GM23338 (cell line): ENCODE data around the gene TRPC4AP.

ENCODE experiments used
- CREB1 ChIP-seq: fragments of 250-450 bp; sonication (Bioruptor Pico); IDR thresholded peaks from 2 replicates; pipeline ENCODE4 v1.5.0; 2020; ENCODE audit warnings: low read depth, mild to moderate bottlenecking, moderate library complexity
- EZH2 ChIP-seq: fragments of 200-600 bp; sonication (generic); IDR thresholded peaks from one replicate; pipeline ENCODE4 v1.8.0; 2017; ENCODE audit warnings: antibody characterized with exemption, mild to moderate bottlenecking, low read depth; ENCODE audit not compliant: unreplicated experiment
- EZH2phosphoT487 ChIP-seq: fragments of 200-600 bp; sonication (generic); IDR thresholded peaks from one replicate; pipeline ENCODE4 v1.8.1; 2018; ENCODE audit warnings: antibody characterized with exemption; ENCODE audit not compliant: unreplicated experiment
- JUNB ChIP-seq: IDR thresholded peaks from one replicate; pipeline ENCODE4 v1.6.1; 2016; ENCODE audit warnings: antibody characterized with exemption; ENCODE audit not compliant: unreplicated experiment
- NANOG ChIP-seq: IDR thresholded peaks from 2 replicates; pipeline ENCODE4 v1.6.1; 2016; ENCODE audit warnings: antibody characterized with exemption, borderline replicate concordance
- POLR2AphosphoS5 ChIP-seq: IDR thresholded peaks from 2 replicates; pipeline ENCODE4 v1.6.1; 2016; ENCODE audit warnings: antibody characterized with exemption, low read depth
- REST ChIP-seq: IDR thresholded peaks from one replicate; pipeline ENCODE4 v1.6.1; 2018; ENCODE audit warnings: antibody characterized with exemption; ENCODE audit not compliant: unreplicated experiment
- ZNF114 ChIP-seq: fragments of 250-450 bp; sonication (Bioruptor Pico); IDR thresholded peaks from 2 replicates; pipeline ENCODE4 v1.5.0; 2020; ENCODE audit warnings: mild to moderate bottlenecking, moderate library complexity
- TF ChIP-seq, protein P1 (sequence below), 2 experiments: fragments of 200-600 bp in 1 of 2; sonication (generic) in 1 of 2; conservative IDR thresholded peaks; 2 replicates each; pipeline versions ENCODE4 v1.5.1 to v1.6.1; 2016 to 2017; ENCODE audit warnings: antibody characterized with exemption in 2 of 2, low read depth in 2 of 2, mild to moderate bottlenecking in 2 of 2, moderate library complexity in 1 of 2
- TF ChIP-seq, protein P2 (sequence below): fragments of 250-450 bp; sonication (Bioruptor Pico); IDR thresholded peaks from 2 replicates; pipeline ENCODE4 v1.5.0; 2020; ENCODE audit warnings: mild to moderate bottlenecking, moderate library complexity

GRCh38 chr20:35135867-35136586 is 43.4 kb upstream of the TRPC4AP start:
- TF ChIP-seq, protein P1, sequence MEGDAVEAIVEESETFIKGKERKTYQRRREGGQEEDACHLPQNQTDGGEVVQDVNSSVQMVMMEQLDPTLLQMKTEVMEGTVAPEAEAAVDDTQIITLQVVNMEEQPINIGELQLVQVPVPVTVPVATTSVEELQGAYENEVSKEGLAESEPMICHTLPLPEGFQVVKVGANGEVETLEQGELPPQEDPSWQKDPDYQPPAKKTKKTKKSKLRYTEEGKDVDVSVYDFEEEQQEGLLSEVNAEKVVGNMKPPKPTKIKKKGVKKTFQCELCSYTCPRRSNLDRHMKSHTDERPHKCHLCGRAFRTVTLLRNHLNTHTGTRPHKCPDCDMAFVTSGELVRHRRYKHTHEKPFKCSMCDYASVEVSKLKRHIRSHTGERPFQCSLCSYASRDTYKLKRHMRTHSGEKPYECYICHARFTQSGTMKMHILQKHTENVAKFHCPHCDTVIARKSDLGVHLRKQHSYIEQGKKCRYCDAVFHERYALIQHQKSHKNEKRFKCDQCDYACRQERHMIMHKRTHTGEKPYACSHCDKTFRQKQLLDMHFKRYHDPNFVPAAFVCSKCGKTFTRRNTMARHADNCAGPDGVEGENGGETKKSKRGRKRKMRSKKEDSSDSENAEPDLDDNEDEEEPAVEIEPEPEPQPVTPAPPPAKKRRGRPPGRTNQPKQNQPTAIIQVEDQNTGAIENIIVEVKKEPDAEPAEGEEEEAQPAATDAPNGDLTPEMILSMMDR (conservative IDR thresholded peaks at IDR 0.05; ENCODE audit: low read depth in 2 of 2), result no peak
- TF ChIP-seq EZH2 (no peak), EZH2phosphoT487 (no peak), POLR2AphosphoS5 (no peak), JUNB (no peak), CREB1 (CRISPR knock-in tag) (no peak), ZNF114 (CRISPR knock-in tag) (no peak), REST (no peak), NANOG (no peak)
- TF ChIP-seq, protein P2, sequence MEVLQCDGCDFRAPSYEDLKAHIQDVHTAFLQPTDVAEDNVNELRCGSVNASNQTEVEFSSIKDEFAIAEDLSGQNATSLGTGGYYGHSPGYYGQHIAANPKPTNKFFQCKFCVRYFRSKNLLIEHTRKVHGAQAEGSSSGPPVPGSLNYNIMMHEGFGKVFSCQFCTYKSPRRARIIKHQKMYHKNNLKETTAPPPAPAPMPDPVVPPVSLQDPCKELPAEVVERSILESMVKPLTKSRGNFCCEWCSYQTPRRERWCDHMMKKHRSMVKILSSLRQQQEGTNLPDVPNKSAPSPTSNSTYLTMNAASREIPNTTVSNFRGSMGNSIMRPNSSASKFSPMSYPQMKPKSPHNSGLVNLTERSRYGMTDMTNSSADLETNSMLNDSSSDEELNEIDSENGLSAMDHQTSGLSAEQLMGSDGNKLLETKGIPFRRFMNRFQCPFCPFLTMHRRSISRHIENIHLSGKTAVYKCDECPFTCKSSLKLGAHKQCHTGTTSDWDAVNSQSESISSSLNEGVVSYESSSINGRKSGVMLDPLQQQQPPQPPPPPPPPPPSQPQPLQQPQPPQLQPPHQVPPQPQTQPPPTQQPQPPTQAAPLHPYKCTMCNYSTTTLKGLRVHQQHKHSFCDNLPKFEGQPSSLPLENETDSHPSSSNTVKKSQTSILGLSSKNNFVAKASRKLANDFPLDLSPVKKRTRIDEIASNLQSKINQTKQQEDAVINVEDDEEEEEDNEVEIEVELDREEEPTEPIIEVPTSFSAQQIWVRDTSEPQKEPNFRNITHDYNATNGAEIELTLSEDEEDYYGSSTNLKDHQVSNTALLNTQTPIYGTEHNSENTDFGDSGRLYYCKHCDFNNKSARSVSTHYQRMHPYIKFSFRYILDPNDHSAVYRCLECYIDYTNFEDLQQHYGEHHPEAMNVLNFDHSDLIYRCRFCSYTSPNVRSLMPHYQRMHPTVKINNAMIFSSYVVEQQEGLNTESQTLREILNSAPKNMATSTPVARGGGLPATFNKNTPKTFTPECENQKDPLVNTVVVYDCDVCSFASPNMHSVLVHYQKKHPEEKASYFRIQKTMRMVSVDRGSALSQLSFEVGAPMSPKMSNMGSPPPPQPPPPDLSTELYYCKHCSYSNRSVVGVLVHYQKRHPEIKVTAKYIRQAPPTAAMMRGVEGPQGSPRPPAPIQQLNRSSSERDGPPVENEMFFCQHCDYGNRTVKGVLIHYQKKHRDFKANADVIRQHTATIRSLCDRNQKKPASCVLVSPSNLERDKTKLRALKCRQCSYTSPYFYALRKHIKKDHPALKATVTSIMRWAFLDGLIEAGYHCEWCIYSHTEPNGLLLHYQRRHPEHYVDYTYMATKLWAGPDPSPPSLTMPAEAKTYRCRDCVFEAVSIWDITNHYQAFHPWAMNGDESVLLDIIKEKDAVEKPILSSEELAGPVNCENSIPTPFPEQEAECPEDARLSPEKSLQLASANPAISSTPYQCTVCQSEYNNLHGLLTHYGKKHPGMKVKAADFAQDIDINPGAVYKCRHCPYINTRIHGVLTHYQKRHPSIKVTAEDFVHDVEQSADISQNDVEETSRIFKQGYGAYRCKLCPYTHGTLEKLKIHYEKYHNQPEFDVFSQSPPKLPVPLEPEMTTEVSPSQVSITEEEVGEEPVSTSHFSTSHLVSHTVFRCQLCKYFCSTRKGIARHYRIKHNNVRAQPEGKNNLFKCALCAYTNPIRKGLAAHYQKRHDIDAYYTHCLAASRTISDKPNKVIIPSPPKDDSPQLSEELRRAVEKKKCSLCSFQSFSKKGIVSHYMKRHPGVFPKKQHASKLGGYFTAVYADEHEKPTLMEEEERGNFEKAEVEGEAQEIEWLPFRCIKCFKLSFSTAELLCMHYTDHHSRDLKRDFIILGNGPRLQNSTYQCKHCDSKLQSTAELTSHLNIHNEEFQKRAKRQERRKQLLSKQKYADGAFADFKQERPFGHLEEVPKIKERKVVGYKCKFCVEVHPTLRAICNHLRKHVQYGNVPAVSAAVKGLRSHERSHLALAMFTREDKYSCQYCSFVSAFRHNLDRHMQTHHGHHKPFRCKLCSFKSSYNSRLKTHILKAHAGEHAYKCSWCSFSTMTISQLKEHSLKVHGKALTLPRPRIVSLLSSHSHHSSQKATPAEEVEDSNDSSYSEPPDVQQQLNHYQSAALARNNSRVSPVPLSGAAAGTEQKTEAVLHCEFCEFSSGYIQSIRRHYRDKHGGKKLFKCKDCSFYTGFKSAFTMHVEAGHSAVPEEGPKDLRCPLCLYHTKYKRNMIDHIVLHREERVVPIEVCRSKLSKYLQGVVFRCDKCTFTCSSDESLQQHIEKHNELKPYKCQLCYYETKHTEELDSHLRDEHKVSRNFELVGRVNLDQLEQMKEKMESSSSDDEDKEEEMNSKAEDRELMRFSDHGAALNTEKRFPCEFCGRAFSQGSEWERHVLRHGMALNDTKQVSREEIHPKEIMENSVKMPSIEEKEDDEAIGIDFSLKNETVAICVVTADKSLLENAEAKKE (CRISPR knock-in tag), result no peak
